ENCODE results near the gene SLC7A11.

Gene SLC7A11

GRCh38 chr4:138114434-138114833, 127.7 kb downstream of the SLC7A11 start:
- TF ChIP-seq CTCF (IDR thresholded peaks at IDR 0.05; ENCODE audit: insufficient read depth, low read depth, low read length, missing control alignments), result no peak
- H3K4me3 ChIP-seq (ENCODE audit: low read length), result no peak overlapping the region
- DNase-seq (ENCODE audit: low read depth), result no peak

All from epithelial cell of esophagus (primary cell).